Ectodermal cell (in vitro differentiated cells): ENCODE results near the gene VGLL4.

Experiments used
- H3K27ac ChIP-seq: 2 replicates; pipeline ENCODE4 v1.7.0; 2013; ENCODE audit warnings: mild to moderate bottlenecking, low read depth, low read length; ENCODE audit not compliant: insufficient read depth, poor library complexity, severe bottlenecking
- H3K27me3 ChIP-seq: 2 replicates; pipeline ENCODE4 v1.7.0; 2013; ENCODE audit warnings: mild to moderate bottlenecking, low read length; ENCODE audit not compliant: insufficient read depth, control insufficient read depth, poor library complexity, severe bottlenecking
- H3K36me3 ChIP-seq: one replicate; pipeline ENCODE4 v1.7.0; 2013; ENCODE audit warnings: low read length; ENCODE audit not compliant: control insufficient read depth, insufficient read depth
- H3K4me1 ChIP-seq: one replicate; pipeline ENCODE4 v1.7.0; 2013; ENCODE audit warnings: low read length; ENCODE audit not compliant: control insufficient read depth, insufficient read depth
- H3K4me3 ChIP-seq: 2 replicates; pipeline ENCODE4 v1.7.0; 2013; ENCODE audit warnings: low read depth, low read length, control low read depth; ENCODE audit not compliant: insufficient read depth
- H3K9me3 ChIP-seq: 2 replicates; pipeline ENCODE4 v1.7.0; 2013; ENCODE audit warnings: mild to moderate bottlenecking, low read length, moderate library complexity; ENCODE audit not compliant: control insufficient read depth
- WGBS, 2 experiments: methylation state at CpG; one replicate each; pipeline ENCODE4 v1.1.7; 2013; ENCODE audit warnings: missing lambda C conversion rate in 2 of 2; 5-methylcytosine and 5-hydroxymethylcytosine counted together

VGLL4 gene

DNA sequence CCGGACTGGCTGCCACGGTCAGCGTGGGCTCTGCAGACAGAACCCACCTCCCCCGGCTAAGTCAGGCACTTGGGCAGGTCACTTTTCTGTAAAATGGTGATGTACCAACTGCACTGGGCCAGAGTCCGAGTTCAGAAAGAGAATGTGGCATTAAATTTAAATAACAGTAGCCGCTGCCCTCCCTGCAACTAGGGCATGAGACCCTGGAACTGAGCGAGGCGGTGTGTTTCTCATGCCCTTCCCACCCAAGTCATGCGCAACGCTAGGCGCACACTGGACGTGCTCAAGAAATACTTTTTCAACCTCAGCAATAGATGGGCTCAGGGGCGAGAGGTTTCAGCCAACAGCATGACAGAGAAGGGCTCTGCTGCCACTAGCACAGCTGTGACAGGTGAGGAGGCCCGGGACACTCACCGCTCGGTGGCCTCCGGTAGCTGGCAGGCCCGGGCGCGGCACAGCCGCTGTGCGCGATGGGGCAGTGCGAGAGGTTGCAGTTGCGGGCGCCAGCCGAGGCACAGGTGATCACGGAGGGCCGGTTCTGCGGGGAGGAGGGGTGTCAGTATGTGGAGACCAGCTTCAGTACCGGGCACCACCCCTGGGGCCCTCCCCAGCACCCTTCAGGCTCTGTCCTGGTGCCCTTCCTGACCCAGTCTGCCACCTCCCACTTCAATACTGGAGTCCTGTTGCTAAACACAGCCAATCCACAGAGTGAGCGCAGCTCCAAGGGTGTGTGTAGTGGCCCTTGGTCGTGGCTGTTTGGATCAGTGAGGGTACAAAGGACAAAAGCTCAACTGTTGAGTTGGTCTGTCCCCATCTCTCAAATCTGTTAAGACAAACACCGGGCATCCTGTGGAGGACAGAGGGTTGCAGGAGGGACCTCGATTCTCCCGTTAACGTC, 84.5 kb downstream of the VGLL4 start:
- Histone ChIP-seq H3K4me1 (peaks cover 20% of the 10 kb centered on the region), H3K27me3 (no peaks in the 10 kb centered on the region), H3K9me3 (no peaks in the 10 kb centered on the region), H3K27ac (no peak overlapping the region), H3K4me3 (no peak overlapping the region), H3K36me3 (peaks cover 14% of the 10 kb centered on the region)
- 93 to 94% methylated on average over 37 of the region's 37 CpGs for WGBS, 2 experiments

DNA sequence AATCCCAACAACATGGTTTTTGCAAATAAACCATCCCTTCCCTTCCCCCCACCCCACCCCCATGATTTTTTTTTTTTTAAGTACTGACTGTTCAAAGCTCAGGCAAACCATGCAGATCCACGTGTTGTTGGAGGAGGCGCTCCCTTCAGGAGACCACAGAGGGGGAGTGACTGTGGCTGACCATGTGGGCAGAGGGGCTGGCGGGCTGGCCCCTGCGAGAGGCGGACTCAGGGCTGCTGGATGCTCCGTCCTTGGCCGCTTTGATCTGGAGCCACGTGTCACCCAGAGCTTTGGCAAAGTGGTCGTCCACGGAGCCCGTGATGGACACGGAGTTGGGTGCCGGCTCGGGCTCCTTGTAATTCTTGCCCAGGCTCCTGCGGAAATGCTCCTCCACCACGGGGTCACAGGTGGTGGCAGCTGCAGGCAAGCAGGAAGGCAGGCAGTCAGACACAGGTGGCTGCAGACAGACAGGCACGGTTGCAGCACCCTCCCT, 85.3 kb downstream of the VGLL4 start:
- 93% methylated on average over 17 of the region's 17 CpGs for WGBS, 2 experiments
- peaks cover 20% of the 10 kb centered on the region for H3K4me1 ChIP-seq
- H3K27me3 ChIP-seq: no peaks in the 10 kb centered on the region
- no peaks in the 10 kb centered on the region for H3K9me3 ChIP-seq
- H3K4me3 ChIP-seq: no peak overlapping the region
- H3K27ac ChIP-seq: no peak overlapping the region
- peaks cover 14% of the 10 kb centered on the region for H3K36me3 ChIP-seq

DNA sequence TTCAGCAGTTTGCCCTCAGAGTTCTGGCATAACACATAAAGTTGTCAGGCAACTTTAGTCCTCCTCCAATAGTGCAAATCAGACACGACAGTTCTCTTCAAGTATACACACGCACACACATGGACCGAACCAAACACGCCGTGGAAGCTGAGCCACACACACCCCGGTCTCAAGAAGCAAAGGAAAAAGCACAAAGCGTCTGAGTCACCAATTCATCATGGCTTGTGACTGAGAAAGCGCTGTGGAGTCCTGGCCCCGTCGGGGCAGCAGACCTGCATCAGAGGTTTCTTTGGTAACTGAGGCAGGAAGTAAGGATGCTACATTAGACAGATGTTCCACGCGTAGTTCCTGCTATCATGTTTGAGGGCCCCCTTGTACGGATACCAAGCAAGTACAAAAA, 85.7 kb downstream of the VGLL4 start:
- H3K4me3 ChIP-seq: no peak overlapping the region
- H3K4me1 ChIP-seq: peaks cover 20% of the 10 kb centered on the region
- WGBS, 2 experiments: 93 to 96% methylated on average over 13 of the region's 13 CpGs
- no peaks in the 10 kb centered on the region for H3K9me3 ChIP-seq
- no peaks in the 10 kb centered on the region for H3K27me3 ChIP-seq
- H3K36me3 ChIP-seq: peaks cover 14% of the 10 kb centered on the region
- H3K27ac ChIP-seq: no peak overlapping the region

DNA sequence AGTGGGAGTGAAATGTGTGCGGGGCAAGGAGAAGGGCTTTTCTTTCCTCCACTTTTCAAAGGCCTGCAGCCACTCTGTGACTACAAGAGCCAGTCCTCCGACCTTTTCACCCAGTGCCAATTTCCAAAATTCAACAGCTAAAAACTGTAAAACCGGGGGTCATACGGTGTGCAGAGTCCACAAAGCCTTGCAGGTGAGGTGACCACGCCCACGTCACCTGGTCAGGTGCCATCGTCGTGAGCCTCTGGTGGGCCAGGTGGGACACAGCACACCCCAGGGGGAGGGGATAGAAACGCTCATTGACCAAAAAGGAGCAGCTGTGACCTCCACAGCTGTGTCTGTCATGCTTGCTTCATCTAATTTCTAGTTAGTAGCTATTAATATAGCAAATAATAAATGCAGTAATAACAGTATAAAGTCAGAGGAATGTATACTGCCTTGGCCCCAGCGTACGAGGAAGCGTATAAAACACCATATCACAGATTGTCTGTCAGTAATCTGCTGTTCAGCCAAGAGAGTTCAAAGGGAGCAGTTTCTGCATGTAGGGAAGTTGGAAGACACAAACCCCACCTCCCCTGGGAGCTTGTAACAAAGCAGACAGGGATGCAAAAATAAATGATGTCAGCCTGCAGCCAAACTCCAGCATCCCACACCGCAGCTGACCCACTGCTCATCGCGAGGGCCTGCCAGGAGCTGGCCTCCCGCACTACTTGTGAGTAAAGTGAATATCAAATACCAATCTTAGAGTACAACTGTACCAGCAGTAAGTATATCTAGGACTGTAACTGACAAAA, 86.7 kb downstream of the VGLL4 start:
- peaks cover 20% of the 10 kb centered on the region for H3K4me1 ChIP-seq
- H3K9me3 ChIP-seq: no peaks in the 10 kb centered on the region
- peaks cover 14% of the 10 kb centered on the region for H3K36me3 ChIP-seq
- H3K27ac ChIP-seq: no peak overlapping the region
- WGBS, 2 experiments: 91 to 93% methylated on average over 16 of the region's 16 CpGs
- no peaks in the 10 kb centered on the region for H3K27me3 ChIP-seq
- H3K4me3 ChIP-seq: no peak overlapping the region

DNA sequence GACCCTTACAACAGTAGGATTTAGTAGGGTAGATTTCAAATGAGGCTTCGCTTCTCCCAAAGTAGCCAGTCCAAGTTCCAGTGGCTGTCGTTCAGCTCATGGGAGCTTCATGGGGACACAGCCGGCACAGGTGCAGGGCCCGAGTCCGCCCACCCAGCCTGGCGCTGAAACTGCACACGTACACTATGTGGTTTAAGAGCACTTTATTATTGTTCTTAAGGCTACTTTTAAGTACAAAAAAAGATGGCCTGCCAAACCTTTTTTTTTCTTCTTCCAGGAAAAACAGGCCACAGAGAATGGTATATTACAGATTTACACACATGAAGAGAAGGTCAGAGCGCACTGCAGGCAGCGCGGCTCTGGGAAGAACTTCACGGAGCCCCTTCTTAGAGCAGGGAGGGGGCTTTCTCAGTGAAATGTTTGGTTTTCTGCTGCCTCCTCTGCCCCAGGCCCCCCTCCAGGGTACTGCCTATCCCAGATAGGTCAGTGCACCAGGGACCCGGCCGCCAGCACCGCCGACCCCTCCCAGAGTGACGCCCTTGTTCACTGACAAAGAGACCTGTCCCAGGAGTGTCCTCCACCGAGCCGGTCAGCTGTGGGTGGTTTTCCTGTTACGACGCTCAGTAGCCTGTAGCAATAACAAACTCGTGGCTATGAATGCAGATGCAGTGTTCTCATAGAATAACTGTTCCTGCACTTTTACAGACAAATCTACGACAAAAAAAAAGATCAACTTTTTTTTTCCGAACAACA, 87.7 kb downstream of the VGLL4 start:
- H3K4me1 ChIP-seq: peaks cover 13% of the 10 kb centered on the region
- no peak overlapping the region for H3K4me3 ChIP-seq
- peaks cover 14% of the 10 kb centered on the region for H3K36me3 ChIP-seq
- H3K27ac ChIP-seq: no peak overlapping the region
- H3K9me3 ChIP-seq: no peaks in the 10 kb centered on the region
- 93 to 94% methylated on average over 22 to 23 of the region's 23 CpGs for WGBS, 2 experiments
- no peaks in the 10 kb centered on the region for H3K27me3 ChIP-seq

DNA sequence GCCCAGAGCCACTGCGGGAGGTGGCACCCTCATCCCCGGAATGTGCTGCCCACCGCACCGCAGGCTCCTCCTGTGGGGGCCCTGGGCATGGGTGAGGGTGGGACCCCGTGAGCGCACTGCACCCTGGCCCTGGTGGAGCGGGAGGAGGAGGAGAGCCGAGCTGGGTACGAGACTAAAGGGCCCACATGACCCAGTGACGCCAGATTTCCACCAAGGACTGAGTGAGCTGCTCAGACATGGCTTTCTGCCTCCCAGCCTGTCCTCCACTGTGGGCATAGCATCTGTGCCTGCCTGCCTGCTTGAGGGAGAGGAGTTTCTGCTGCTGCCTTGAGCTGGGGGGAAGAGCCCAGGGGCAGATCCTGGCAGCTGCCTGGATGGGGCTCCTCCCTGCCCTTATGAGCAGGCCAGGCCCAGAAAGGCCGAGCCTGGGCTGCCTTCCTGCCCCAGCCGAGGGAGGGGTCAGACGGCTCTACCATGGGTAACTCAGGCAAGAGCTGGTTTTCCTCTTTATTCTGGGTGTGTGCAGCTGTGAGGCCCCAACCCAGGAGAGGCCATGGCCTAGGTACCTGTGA, 88.4 kb downstream of the VGLL4 start:
- peaks cover 6% of the 10 kb centered on the region for H3K4me1 ChIP-seq
- H3K4me3 ChIP-seq: no peak overlapping the region
- peaks cover 14% of the 10 kb centered on the region for H3K36me3 ChIP-seq
- no peaks in the 10 kb centered on the region for H3K9me3 ChIP-seq
- H3K27ac ChIP-seq: no peak overlapping the region
- WGBS, 2 experiments: 93 to 95% methylated on average over 13 of the region's 13 CpGs
- no peaks in the 10 kb centered on the region for H3K27me3 ChIP-seq

DNA sequence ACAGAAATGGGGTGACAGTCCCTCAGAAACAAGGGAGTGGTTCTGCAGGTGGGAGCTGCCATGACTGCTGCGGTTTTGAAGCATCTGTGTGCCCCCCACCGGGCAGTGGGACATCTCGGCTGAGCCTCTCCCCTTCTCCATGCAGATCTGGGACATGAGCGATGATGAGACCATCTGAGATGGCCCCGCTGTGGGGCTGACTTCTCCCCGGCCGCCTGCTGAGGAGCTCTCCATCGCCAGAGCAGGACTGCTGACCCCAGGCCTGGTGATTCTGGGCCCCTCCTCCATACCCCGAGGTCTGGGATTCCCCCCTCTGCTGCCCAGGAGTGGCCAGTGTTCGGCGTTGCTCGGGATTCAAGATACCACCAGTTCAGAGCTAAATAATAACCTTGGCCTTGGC, 89.0 kb downstream of the VGLL4 start:
- Histone ChIP-seq H3K4me1 (peaks cover 5% of the 10 kb centered on the region), H3K4me3 (no peak overlapping the region), H3K27ac (no peak overlapping the region), H3K36me3 (peaks cover 14% of the 10 kb centered on the region), H3K27me3 (no peaks in the 10 kb centered on the region), H3K9me3 (no peaks in the 10 kb centered on the region)
- 87 to 90% methylated on average over 12 of the region's 12 CpGs for WGBS, 2 experiments

DNA sequence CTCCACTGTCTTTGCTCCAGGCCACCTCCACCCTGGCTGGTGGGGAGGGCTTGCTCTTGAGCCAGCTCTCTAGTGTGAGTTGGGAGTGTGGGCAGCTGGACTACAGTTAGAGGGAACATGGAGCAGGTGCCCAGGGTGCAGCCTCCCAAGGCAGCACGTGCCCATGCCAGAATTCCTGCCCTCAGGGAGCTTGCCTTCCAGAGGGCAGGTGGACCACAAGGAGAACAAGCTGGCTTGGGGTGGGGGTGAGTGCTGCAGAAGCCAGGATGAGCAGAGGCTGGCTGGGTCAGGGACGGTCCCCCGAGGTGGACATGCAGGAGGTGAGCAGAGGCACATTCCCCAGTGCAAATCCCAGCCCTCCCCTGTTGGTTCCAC, 89.5 kb downstream of the VGLL4 start:
- Histone ChIP-seq H3K27me3 (no peaks in the 10 kb centered on the region), H3K4me1 (peaks cover 5% of the 10 kb centered on the region), H3K9me3 (no peaks in the 10 kb centered on the region), H3K4me3 (no peak overlapping the region), H3K36me3 (peaks cover 11% of the 10 kb centered on the region), H3K27ac (no peak overlapping the region)
- WGBS, 2 experiments: 95 to 98% methylated on average over 3 of the region's 3 CpGs

DNA sequence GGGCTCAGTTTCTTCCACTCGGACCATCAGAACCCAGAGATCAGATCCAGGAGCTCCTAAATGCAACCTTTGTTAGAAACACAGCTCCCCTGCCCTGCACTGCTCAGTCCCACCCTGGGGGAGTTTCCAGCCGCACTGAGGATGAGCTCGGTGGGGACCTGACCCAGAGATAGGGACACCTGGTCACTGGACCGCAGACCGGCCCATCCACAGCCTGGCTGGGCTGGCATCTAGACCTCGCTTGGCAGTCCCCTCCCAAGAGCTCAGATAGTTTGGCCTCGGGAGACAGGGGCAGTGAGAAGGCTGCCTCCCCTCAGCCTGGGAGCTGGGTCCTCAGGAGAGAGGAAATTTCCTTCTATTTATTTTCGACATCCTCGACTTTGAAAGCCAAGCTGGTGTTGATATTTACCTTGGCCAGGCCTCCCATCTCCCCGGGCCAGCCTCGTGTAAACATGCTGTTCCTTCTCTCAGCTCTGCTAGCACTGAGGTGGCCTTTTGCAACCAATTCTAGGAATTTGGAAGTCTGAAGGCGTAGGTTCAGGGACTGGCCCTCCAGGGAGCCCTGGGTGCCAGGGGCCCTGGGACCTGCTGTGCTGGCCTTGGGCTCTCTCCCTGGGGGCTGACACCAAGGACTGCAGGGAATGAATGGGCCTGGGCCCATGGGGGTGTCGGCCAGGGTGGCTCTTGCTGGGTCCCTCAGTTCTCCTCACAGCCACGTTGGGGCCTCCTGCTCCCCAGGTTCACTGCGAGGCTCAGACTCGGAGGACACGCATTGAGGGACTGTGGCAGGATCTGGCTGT, 90.1 kb downstream of the VGLL4 start:
- Histone ChIP-seq H3K36me3 (peaks cover 7% of the 10 kb centered on the region), H3K27me3 (no peaks in the 10 kb centered on the region), H3K9me3 (no peaks in the 10 kb centered on the region), H3K4me3 (no peak overlapping the region), H3K27ac (no peak overlapping the region), H3K4me1 (peaks cover 5% of the 10 kb centered on the region)
- 87 to 88% methylated on average over 17 of the region's 17 CpGs for WGBS, 2 experiments
